OCI-LY3 (cell line): Measurements from ENCODE around the gene CDK5R1.

Experiments
- H2AFZ ChIP-seq: fragments of 200-600, 300-600 bp; shearing (Covaris generic); 2 replicates; pipeline ENCODE4 v1.6.0; 2014; ENCODE audit warnings: antibody characterized with exemption, low read depth, low read length
- H3K27ac ChIP-seq: fragments of 200-600, 300-600 bp; sonication (generic); 2 replicates; pipeline ENCODE4 v1.5.1; 2014; ENCODE audit warnings: mild to moderate bottlenecking, low read length, moderate library complexity, mixed read lengths
- H3K27me3 ChIP-seq: fragments of 200-600, 300-600 bp; sonication (generic); 2 replicates; pipeline ENCODE4 v1.6.1; 2014; ENCODE audit warnings: low read depth, low read length, mixed read lengths
- H3K36me3 ChIP-seq: fragments of 200-600, 300-600 bp; sonication (generic); replicated peaks from 2 replicates; pipeline ENCODE3; 2014; ENCODE audit warnings: low read depth, low read length, mixed read lengths
- H3K4me1 ChIP-seq: fragments of 300-600, 200-600 bp; sonication (generic); 2 replicates; pipeline ENCODE4 v1.6.1; 2014; ENCODE audit warnings: low read length, mixed read lengths
- H3K4me2 ChIP-seq: fragments of 200-600, 300-600 bp; sonication (generic); 2 replicates; pipeline ENCODE4 v1.6.1; 2014; ENCODE audit warnings: low read length, mixed read lengths
- H3K4me3 ChIP-seq: fragments of 300-600, 200-600 bp; sonication (generic); 2 replicates; pipeline ENCODE4 v1.5.1; 2014; ENCODE audit warnings: antibody characterized with exemption, mild to moderate bottlenecking, low read length, moderate library complexity
- H3K79me2 ChIP-seq: fragments of 300-600, 200-600 bp; shearing (Covaris generic); 2 replicates; pipeline ENCODE4 v1.6.1; 2014; ENCODE audit warnings: mild to moderate bottlenecking, low read length, mixed read lengths
- H3K9ac ChIP-seq: fragments of 300-600, 200-600 bp; shearing (Covaris generic); 2 replicates; pipeline ENCODE4 v1.6.0; 2014; ENCODE audit warnings: mild to moderate bottlenecking, low read length, moderate library complexity
- H3K9me3 ChIP-seq: fragments of 200-600, 300-600 bp; shearing (Covaris generic); 2 replicates; pipeline ENCODE4 v1.6.1; 2014; ENCODE audit warnings: low read length, mixed read lengths; ENCODE audit not compliant: insufficient read depth
- H4K20me1 ChIP-seq: fragments of 200-600, 300-600 bp; sonication (generic); 2 replicates; pipeline ENCODE4 v1.6.1; 2016; ENCODE audit warnings: low read length, mixed read lengths; ENCODE audit not compliant: insufficient read depth
- EZH2phosphoT487 ChIP-seq: fragments of 200-600 bp; shearing (Covaris generic); IDR thresholded peaks from 2 replicates; pipeline ENCODE4 v1.6.1; 2018; ENCODE audit warnings: antibody characterized with exemption, mixed run types, low read depth
- TF ChIP-seq, protein P1 (sequence below): fragments of 200-600, 300-600 bp; sonication (generic); IDR thresholded peaks from 2 replicates; pipeline ENCODE4 v1.5.1; 2014; ENCODE audit warnings: antibody characterized with exemption, low read length, low read depth

The CDK5R1 gene

DNA sequence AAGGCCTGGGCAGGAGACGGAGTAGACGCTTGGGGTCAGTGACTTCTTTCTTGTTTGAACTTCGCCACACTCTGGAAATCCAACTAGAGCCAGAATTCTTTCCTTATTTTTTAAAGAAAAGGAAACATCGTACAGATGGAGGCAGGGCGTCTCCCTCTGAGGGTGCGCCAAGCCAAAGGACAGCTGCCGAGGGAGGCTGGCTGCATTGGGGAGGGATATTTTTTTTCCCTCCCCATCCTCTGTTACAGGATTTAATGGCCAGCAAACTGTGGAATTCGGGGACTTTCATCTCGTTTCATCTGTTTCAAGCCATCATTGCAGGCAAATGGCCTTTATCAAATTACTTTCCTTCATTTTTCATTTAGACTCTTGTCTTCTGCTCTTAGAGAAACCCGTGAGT, 15.9 kb downstream of the CDK5R1 start:
- H3K9me3 ChIP-seq, result no peaks in the 10 kb centered on the region
- H4K20me1 ChIP-seq, result peaks cover 15% of the 10 kb centered on the region
- H3K27ac ChIP-seq, result no peak overlapping the region; the same call in 1 of the 2 replicates
- peaks cover 28% of the 10 kb centered on the region for H3K4me1 ChIP-seq
- H3K36me3 ChIP-seq, result peaks cover 6% of the 10 kb centered on the region
- H3K4me3 ChIP-seq, result no peak overlapping the region
- no peak overlapping the region for H2AFZ ChIP-seq
- H3K27me3 ChIP-seq, result no peaks in the 10 kb centered on the region
- no peak for TF ChIP-seq EZH2phosphoT487
- TF ChIP-seq, protein P1, sequence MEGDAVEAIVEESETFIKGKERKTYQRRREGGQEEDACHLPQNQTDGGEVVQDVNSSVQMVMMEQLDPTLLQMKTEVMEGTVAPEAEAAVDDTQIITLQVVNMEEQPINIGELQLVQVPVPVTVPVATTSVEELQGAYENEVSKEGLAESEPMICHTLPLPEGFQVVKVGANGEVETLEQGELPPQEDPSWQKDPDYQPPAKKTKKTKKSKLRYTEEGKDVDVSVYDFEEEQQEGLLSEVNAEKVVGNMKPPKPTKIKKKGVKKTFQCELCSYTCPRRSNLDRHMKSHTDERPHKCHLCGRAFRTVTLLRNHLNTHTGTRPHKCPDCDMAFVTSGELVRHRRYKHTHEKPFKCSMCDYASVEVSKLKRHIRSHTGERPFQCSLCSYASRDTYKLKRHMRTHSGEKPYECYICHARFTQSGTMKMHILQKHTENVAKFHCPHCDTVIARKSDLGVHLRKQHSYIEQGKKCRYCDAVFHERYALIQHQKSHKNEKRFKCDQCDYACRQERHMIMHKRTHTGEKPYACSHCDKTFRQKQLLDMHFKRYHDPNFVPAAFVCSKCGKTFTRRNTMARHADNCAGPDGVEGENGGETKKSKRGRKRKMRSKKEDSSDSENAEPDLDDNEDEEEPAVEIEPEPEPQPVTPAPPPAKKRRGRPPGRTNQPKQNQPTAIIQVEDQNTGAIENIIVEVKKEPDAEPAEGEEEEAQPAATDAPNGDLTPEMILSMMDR, result no peak
- H3K4me2 ChIP-seq, result peak overlapping the region; percentile 78; the same call in 1 of the 2 replicates
- H3K9ac ChIP-seq, result no peak overlapping the region
- no peaks in the 10 kb centered on the region for H3K79me2 ChIP-seq

DNA sequence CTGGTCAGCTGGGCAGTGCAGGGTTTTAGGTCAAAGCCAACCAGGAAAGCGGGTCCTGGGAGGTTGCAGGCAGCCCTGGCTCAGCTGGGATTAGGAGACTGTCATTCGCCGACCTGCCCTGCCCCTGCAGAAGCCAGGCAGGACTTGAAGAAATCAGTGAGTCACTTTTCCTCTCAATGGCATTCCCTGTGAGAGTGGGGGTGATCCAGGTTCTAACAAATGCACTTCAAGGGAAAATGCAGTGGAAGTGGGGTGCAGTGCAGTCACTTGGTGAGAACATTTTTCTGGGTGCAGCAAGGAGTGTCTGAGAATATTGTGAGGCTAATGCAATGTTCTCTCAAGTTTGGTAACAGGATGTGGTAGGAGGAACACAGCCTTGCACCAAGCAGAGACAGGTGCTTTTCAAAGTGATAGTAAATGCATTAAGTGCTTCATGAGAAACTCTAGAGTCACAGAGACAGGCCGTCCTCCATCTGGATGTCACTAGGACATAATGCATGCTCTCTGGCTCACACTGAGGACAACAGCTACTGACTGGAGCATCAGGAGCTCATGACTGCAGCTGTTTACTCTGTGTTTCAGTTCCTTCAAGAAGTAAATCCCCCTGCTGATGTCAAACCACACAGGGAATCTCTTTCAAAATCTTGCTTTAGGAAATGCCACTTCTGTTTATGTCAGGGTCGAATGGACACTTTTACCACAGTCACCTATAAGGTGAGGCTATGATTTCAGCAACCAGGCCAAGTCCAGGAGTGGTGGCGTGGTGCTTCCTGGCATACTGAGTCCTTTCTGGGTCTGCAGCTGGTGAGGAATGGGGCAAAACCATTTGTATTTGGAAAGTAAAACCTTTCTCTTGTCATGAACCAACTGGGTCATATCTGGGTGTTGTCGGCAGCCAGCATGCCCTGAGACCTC, 16.7 kb downstream of the CDK5R1 start:
- Histone ChIP-seq H3K79me2 (no peaks in the 10 kb centered on the region), H3K4me1 (peaks cover 33% of the 10 kb centered on the region), H3K9ac (no peak overlapping the region; the same call in 1 of the 2 replicates), H3K9me3 (no peaks in the 10 kb centered on the region), H3K36me3 (peaks cover 6% of the 10 kb centered on the region), H4K20me1 (peaks cover 15% of the 10 kb centered on the region), H3K27me3 (no peaks in the 10 kb centered on the region), H3K4me2 (peak overlapping the region; percentile 78), H2AFZ (no peak overlapping the region), H3K27ac (peak overlapping the region; percentile 67), H3K4me3 (peak overlapping the region; percentile 15)
- no peak for TF ChIP-seq EZH2phosphoT487
- TF ChIP-seq, protein P1, result no peak

DNA sequence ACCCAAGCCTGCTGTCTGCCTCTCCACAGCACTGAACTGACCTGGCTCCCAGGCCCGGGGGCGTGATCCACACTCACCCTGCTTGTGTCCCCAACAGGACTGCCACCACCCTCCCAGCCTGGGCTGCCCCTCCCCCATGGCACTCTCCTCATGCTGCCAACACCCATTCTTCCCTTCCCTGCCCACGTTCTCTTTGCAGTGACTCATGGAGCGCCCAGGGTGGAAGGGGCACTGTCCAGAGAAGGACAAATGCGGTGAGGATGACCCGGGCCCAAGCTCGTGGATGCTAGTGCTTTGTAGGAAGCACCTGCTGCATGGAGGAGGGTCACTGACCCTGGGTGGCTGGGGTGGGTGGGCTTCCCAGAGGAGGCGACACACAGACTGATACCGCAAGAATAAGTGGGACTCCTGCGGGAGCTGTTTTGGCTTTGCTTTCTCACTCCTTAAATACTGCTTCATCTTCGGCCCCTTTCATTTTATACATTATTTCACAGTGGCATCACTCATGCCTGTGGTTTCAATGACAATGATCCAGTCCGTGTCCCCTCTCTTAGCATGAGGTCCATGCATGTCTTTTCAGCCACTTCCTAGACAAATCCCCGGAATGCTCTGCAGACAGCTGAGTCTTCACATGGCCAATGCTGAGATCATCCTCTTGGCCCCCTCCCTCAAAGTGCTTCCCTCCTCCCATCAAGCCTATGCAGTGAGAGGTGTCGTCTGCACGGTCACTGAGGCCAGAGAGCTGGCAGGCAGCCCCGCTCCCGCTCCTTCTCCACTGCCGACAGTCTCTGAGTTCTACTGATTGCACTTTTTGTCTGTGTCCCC, 17.6 kb downstream of the CDK5R1 start:
- H3K27me3 ChIP-seq, result no peaks in the 10 kb centered on the region
- H4K20me1 ChIP-seq, result peaks cover 18% of the 10 kb centered on the region
- H3K4me1 ChIP-seq, result peaks cover 40% of the 10 kb centered on the region
- H2AFZ ChIP-seq, result no peak overlapping the region
- peak overlapping the region; percentile 15 for H3K4me3 ChIP-seq
- H3K9ac ChIP-seq, result no peak overlapping the region; the same call in 1 of the 2 replicates
- peak overlapping the region; percentile 78 for H3K4me2 ChIP-seq
- H3K9me3 ChIP-seq, result no peaks in the 10 kb centered on the region
- peak overlapping the region; percentile 67 for H3K27ac ChIP-seq
- H3K79me2 ChIP-seq, result no peaks in the 10 kb centered on the region
- peaks cover 6% of the 10 kb centered on the region for H3K36me3 ChIP-seq
- TF ChIP-seq EZH2phosphoT487, result no peak
- TF ChIP-seq, protein P1, result no peak

DNA sequence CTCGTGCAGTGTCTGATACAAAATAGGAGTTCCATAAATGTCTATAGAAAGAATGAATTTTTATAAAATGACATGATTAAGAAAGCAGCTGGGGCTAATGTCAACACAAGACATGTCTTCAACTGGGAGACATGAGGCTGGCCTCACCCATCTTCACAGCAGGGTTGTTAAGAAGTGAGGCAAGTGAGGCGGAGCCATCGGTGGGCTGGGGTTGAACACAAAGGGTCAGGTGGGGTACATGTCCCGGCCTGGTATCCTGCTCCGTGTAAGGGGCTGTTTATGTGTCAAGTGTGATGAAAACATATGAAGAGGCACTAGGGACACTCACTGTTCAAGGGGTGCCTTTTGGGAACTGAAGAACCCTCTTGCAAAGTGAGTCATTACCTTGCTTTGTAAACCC, 22.1 kb downstream of the CDK5R1 start:
- no peaks in the 10 kb centered on the region for H3K27me3 ChIP-seq
- H3K9me3 ChIP-seq, result no peaks in the 10 kb centered on the region
- H3K4me2 ChIP-seq, result no peak overlapping the region
- H3K4me3 ChIP-seq, result no peak overlapping the region
- H3K27ac ChIP-seq, result no peak overlapping the region
- TF ChIP-seq, protein P1, result no peak
- no peak for TF ChIP-seq EZH2phosphoT487
- no peak overlapping the region for H3K9ac ChIP-seq
- peaks cover 11% of the 10 kb centered on the region; the same call in 1 of the 2 replicates for H4K20me1 ChIP-seq
- H3K4me1 ChIP-seq, result peaks cover 26% of the 10 kb centered on the region
- H2AFZ ChIP-seq, result no peak overlapping the region
- no peaks in the 10 kb centered on the region for H3K79me2 ChIP-seq
- H3K36me3 ChIP-seq, result peaks cover 6% of the 10 kb centered on the region
